Testis (tissue), 3 donors: ENCODE data around the gene EMC8. TPM values are rescaled to one million over a fixed set of nuclear protein-coding genes. Genes with fewer than 3 reads are reported as not detected.
"Not testable (repeated sequence)": the region's sequence is repeated elsewhere in the genome, so short reads cannot be mapped to it uniquely, and the experiment has no call there.

Experiments used
- DNase-seq: peaks from one replicate; pipeline ENCODE4 v3.0.0-alpha.2; 2019
- H3K27ac ChIP-seq, 2 donors: fragments of 200-600 bp; sonication (generic); one replicate each; pipeline ENCODE4 v1.5.1; 2019
- H3K27me3 ChIP-seq: fragments of 200-600 bp; sonication (generic); one replicate; pipeline ENCODE4 v1.5.1; 2019
- H3K36me3 ChIP-seq: fragments of 200-600 bp; sonication (generic); one replicate; pipeline ENCODE4 v1.5.1; 2017; ENCODE audit warnings: low read depth; ENCODE audit errors: missing control alignments
- H3K4me1 ChIP-seq: fragments of 200-600 bp; sonication (generic); one replicate; pipeline ENCODE4 v1.5.1; 2019
- H3K4me3 ChIP-seq, 2 donors: fragments of 200-600 bp; sonication (generic); one replicate each; pipeline ENCODE4 v1.5.1; 2017 to 2019
- H3K9me3 ChIP-seq: fragments of 200-600 bp; sonication (generic); one replicate; pipeline ENCODE4 v1.5.1; 2017
- POLR2A ChIP-seq: fragments of 450-650 bp; IDR thresholded peaks from one replicate; pipeline ENCODE4 v1.6.1; 2017; ENCODE audit warnings: antibody characterized with exemption, mild to moderate bottlenecking, moderate library complexity
- WGBS, 2 donors: methylation state at CpG; one replicate each; pipeline ENCODE4 v1.1.5; 2018; 5-methylcytosine and 5-hydroxymethylcytosine counted together
- intact Hi-C: fragments of 100-400 bp; cut with DNase I; formaldehyde crosslinking; loops from one replicate; pipeline ENCODE4 v1.15.1; 2023; ENCODE audit warnings: low total_unique reads
- polyA plus RNA-seq: library from polyadenylated mRNA; stranded (reverse); fragments of 350-450 nt; fragmentation: Illumina TruSeq; extraction: RNeasy Lipid Tissue Mini Kit (QIAGEN cat#74804); gene quantifications from one replicate; pipeline ENCODE4 v1.2.3, GENCODE V29; 2014; ENCODE audit warnings: low read depth, low replicate concordance; ENCODE audit not compliant: insufficient read depth
- total RNA-seq, 2 donors: library from RNA; depleted of rRNA; stranded (reverse); fragments of >200 nt; gene quantifications; one replicate each; pipeline ENCODE4 v1.2.3, GENCODE V29; 2016
- TF ChIP-seq, protein P1 (sequence below), 3 experiments: fragments of 450-650 bp in 2 of 3; fragments of 200-600 bp in 1 of 3; sonication (generic) in 1 of 3; IDR thresholded peaks; one replicate each; pipeline ENCODE4 v1.5.1; 2016 to 2019; ENCODE audit warnings: antibody characterized with exemption in 3 of 3, mild to moderate bottlenecking in 2 of 3, moderate library complexity in 1 of 3

EMC8 gene
- total and polyA plus RNA-seq, 3 donors from 2014 or later = 38.7 to 57.3 (median 44.2) TPM

GRCh38 chr16:85810097-85810741, 10.9 kb upstream of the EMC8 start:
- Histone ChIP-seq H3K4me1 (no peaks in the 10 kb centered on the region), H3K27ac (no peak overlapping the region), H3K4me3 (no peak overlapping the region), H3K9me3 (no peaks in the 10 kb centered on the region), H3K27me3 (no peaks in the 10 kb centered on the region), H3K36me3 (no peaks in the 10 kb centered on the region)
- no peak for TF ChIP-seq POLR2A
- TF ChIP-seq, protein P1, sequence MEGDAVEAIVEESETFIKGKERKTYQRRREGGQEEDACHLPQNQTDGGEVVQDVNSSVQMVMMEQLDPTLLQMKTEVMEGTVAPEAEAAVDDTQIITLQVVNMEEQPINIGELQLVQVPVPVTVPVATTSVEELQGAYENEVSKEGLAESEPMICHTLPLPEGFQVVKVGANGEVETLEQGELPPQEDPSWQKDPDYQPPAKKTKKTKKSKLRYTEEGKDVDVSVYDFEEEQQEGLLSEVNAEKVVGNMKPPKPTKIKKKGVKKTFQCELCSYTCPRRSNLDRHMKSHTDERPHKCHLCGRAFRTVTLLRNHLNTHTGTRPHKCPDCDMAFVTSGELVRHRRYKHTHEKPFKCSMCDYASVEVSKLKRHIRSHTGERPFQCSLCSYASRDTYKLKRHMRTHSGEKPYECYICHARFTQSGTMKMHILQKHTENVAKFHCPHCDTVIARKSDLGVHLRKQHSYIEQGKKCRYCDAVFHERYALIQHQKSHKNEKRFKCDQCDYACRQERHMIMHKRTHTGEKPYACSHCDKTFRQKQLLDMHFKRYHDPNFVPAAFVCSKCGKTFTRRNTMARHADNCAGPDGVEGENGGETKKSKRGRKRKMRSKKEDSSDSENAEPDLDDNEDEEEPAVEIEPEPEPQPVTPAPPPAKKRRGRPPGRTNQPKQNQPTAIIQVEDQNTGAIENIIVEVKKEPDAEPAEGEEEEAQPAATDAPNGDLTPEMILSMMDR (IDR thresholded peaks at IDR 0.05) = no peak
- 82 to 84% methylated on average over 13 of the region's 13 CpGs for WGBS, 2 donors
- no peak for DNase-seq
- intact Hi-C loops = no loop called here

- Histone ChIP-seq H3K9me3 (no peaks in the 10 kb centered on the region), H3K27me3 (no peaks in the 10 kb centered on the region), H3K27ac (no peak overlapping the region), H3K4me3 (no peak overlapping the region), H3K4me1 (no peaks in the 10 kb centered on the region), H3K36me3 (no peaks in the 10 kb centered on the region)
- intact Hi-C loops = no loop called here
- no peak for DNase-seq
- TF ChIP-seq, protein P1 (IDR thresholded peaks at IDR 0.05) = no peak
- 48 to 60% methylated on average over 2 to 10 of the region's 10 CpGs for WGBS, 2 donors
These were observed 10.3 kb upstream of the EMC8 start for GRCh38 chr16:85809645-85810044.

DNA sequence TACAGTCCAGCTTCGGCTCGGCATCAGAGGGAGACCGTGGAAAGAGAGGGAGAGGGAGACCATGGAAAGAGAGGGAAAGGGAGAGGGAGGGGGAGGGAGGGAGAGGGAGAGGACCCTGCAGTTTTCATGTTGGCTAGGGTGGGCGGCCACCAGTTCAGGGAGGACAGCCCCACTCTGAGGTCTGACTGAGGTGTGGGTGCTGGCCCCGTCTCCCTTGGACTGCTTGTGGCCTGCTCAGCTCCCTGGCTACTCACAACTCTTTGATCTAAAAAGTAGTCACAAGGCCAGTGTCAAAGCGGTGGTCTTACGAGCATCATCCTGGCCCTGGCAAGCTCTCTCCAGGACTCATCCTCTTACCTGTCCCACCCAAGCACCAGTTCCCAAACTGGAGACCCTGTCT, 9.6 kb upstream of the EMC8 start:
- Histone ChIP-seq H3K9me3 (no peaks in the 10 kb centered on the region), H3K4me3 (no peak overlapping the region), H3K27ac (no peak overlapping the region), H3K36me3 (no peaks in the 10 kb centered on the region), H3K4me1 (no peaks in the 10 kb centered on the region), H3K27me3 (no peaks in the 10 kb centered on the region)
- WGBS, 2 donors = 96 to 99% methylated on average over 7 of the region's 7 CpGs
- TF ChIP-seq POLR2A = no peak
- TF ChIP-seq, protein P1 (IDR thresholded peaks at IDR 0.05) = no peak
- DNase-seq = no peak
- intact Hi-C loops = no loop called here

DNA sequence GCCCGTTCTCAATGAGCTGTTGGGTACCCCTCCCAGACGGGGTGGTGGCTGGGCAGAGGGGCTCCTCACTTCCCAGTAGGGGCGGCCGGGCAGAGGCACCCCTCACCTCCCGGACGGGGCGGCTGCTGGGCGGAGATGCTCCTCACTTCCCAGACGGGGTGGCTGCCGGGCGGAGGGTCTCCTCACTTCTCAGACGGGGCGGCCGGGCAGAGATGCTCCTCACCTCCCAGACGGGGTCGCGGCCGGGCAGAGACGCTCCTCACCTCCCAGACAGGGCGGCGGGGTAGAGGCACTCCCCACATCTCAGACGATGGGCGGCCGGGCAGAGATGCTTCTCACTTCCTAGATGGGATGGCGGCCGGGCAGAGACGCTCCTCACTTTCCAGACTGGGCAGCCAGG, 8.8 kb upstream of the EMC8 start:
- H3K27me3 ChIP-seq, H3K9me3 ChIP-seq, H3K36me3 ChIP-seq, H3K4me1 ChIP-seq, intact Hi-C loops, DNase-seq, H3K27ac ChIP-seq, H3K4me3 ChIP-seq: not testable (repeated sequence)
- WGBS, 2 donors = 100% methylated on average over 3 to 9 of the region's 27 CpGs

GRCh38 chr16:85807340-85807739, 8.0 kb upstream of the EMC8 start:
- H3K27ac ChIP-seq, H3K4me3 ChIP-seq, H3K27me3 ChIP-seq, H3K36me3 ChIP-seq, intact Hi-C loops, H3K9me3 ChIP-seq, H3K4me1 ChIP-seq, DNase-seq: not testable (repeated sequence)
- WGBS, 2 donors = 83 to 97% methylated on average over 5 of the region's 6 CpGs

DNA sequence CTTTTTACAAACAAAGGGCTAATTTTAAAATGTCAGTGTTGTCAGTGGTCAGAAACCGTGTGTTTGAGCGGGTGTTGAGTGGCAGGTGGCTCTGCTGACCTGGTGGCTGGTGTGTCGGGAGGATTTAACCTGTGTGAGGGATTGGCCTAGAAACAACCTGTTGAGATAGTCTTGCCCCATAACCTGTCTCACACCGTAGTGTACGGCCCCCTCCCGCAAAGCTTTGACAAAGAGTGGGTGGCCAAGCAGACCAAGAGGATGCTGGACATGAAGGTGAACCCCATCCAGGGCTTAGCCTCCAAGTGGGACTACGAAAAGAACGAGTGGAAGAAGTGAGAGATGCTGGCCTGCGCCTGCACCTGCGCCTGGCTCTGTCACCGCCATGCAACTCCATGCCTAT, 7.2 kb upstream of the EMC8 start:
- Histone ChIP-seq H3K27me3 (no peaks in the 10 kb centered on the region), H3K9me3 (no peaks in the 10 kb centered on the region), H3K27ac (no peak overlapping the region), H3K36me3 (no peaks in the 10 kb centered on the region), H3K4me1 (no peaks in the 10 kb centered on the region), H3K4me3 (no peak overlapping the region)
- DNase-seq = no peak
- no peak for TF ChIP-seq POLR2A
- TF ChIP-seq, protein P1 (IDR thresholded peaks at IDR 0.05) = no peak
- 95% methylated on average over 11 of the region's 11 CpGs for WGBS, 2 donors
- intact Hi-C loops = no loop called here
